Measurements from ENCODE around the gene KDELR3. TPM values are rescaled to one million over a fixed set of nuclear protein-coding genes. Genes with fewer than 3 reads are reported as not detected.
A peak's percentile ranks its signal among the peaks of the same experiment; 100 is the strongest.

KDELR3 gene
- total and polyA plus RNA-seq, 10 of the 15 experiments (the other 5 are each of a cell fraction or from before 2014, with no cell fraction given) = 0.15 to 0.98 (median 0.25) TPM; not detected in 1

DNA sequence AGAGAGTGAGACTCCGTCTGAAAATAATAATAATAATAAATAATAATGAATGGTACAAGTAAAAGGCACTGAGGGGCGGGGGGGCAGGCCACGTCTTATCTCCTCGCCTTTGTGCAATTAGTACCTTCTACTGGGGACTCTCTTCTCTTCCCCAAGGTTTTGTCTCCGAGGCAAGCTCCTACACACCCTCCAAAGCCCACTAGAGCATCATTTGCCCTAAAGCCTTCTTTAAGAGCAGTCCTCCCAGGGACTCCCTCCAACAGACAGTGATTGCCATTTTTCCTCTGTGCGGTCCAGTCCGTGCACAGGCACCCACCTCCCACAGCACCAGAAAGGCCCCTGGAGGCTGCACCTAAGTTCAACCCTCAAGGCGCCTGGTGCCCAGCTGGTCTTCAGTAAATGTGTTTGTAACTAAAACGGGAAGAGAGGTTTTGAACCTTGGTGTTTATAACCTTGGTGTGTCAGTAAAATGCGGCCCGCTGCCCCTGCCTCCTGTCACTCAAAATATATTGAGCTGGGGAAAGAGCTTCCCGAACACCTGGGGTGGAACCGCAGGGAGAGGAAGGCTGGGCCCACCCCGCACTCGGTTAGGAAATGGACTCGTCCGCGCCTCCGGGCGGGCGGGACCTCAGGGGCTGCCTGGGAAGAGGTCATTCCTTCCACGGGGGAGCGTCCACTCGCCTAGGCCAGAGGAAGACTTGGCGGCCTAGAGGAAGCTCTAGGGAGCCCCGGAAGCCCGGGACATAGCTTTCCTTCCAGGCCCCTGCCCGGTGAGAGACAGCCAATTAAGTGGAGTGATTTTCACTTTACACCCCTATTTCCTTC is 4.7 kb upstream of the KDELR3 start:
- Histone ChIP-seq H3K9me3 (replicated peaks; ENCODE audit: control insufficient read depth, insufficient read depth, low read length) (no peaks in the 10 kb centered on the region), H2AFZ (ENCODE audit: control insufficient read depth, low read depth, low read length) (no peak overlapping the region), H3K4me3 (no peak overlapping the region), H3K27ac (ENCODE audit: control insufficient read depth, insufficient read depth) (no peak overlapping the region), H3K4me1 (ENCODE audit: control insufficient read depth, insufficient read depth, low read length) (no peaks in the 10 kb centered on the region), H3K36me3 (ENCODE audit: control insufficient read depth in 2 of 2, insufficient read depth in 2 of 2, low read length in 1 of 2) (no peaks in the 10 kb centered on the region), H3K27me3 (replicated peaks in 1 of 2; ENCODE audit: control insufficient read depth in 2 of 2, insufficient read depth in 2 of 2, low read length in 1 of 2) (peaks cover 9 to 16% of the 10 kb centered on the region in 2 experiments), H3K4me2 (ENCODE audit: control insufficient read depth, insufficient read depth) (no peak overlapping the region), H3K79me2 (ENCODE audit: control insufficient read depth, insufficient read depth, low read length) (no peaks in the 10 kb centered on the region), H4K20me1 (ENCODE audit: control insufficient read depth, insufficient read depth) (no peaks in the 10 kb centered on the region), H3K9ac (ENCODE audit: control insufficient read depth, insufficient read depth, low read length) (no peak overlapping the region)
- TF ChIP-seq RFX5 (IDR thresholded peaks at IDR 0.05; ENCODE audit: low read depth, low read length) (no peak), SUZ12 (IDR thresholded peaks at IDR 0.05; ENCODE audit: unreplicated experiment) (peak; percentile 50), ZZZ3 (IDR thresholded peaks at IDR 0.05; ENCODE audit: control insufficient read depth, insufficient read length, low read depth) (no peak)
- TF ChIP-seq, protein P1, sequence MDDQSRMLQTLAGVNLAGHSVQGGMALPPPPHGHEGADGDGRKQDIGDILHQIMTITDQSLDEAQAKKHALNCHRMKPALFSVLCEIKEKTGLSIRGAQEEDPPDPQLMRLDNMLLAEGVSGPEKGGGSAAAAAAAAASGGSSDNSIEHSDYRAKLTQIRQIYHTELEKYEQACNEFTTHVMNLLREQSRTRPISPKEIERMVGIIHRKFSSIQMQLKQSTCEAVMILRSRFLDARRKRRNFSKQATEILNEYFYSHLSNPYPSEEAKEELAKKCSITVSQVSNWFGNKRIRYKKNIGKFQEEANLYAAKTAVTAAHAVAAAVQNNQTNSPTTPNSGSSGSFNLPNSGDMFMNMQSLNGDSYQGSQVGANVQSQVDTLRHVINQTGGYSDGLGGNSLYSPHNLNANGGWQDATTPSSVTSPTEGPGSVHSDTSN (IDR thresholded peaks at IDR 0.05; ENCODE audit: insufficient replicate concordance, low read depth, low read length) = peak; percentile 40
- TF ChIP-seq, protein P2, sequence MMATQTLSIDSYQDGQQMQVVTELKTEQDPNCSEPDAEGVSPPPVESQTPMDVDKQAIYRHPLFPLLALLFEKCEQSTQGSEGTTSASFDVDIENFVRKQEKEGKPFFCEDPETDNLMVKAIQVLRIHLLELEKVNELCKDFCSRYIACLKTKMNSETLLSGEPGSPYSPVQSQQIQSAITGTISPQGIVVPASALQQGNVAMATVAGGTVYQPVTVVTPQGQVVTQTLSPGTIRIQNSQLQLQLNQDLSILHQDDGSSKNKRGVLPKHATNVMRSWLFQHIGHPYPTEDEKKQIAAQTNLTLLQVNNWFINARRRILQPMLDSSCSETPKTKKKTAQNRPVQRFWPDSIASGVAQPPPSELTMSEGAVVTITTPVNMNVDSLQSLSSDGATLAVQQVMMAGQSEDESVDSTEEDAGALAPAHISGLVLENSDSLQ (IDR thresholded peaks at IDR 0.05) = peak; percentile 80
- FAIRE-seq (no peak), ATAC-seq (no peak), DNase-seq (ENCODE audit: low read depth, low spot score) (no peak)
- BruUV-seq (replicated peaks) = no TSS peak
- ChIA-PET SMC1A (ENCODE audit: uncharacterized antibody, unreplicated experiment) (no interaction called here), CTCF (interaction anchor here (0.6 to 1.2 kb wide), 4 partner anchors 109 to 411 kb away, joined by 3 read pairs; no protein-coding TSS in a partner anchor), RAD21 (ENCODE audit: unreplicated experiment) (no interaction called here), POLR2A (no interaction called here)
- in situ Hi-C loops (cut with MboI) (no loop called here), intact Hi-C loops (cut with micrococcal nuclease; ENCODE audit: unreplicated experiment) (no loop called here)
- 37% methylated on average over 27 of the region's 28 CpGs for WGBS (ENCODE audit: insufficient coverage, insufficient replicate concordance, low lambda C conversion rate, missing lambda C conversion rate)
